PC-3 (cell line): ENCODE results near the gene LTBP1.

Experiments
- EZH2 ChIP-seq: fragments of 300-600 bp; sonication (generic); IDR thresholded peaks from one replicate; pipeline ENCODE4 v1.6.1; 2017; ENCODE audit warnings: antibody characterized with exemption, mild to moderate bottlenecking, low read length; ENCODE audit not compliant: unreplicated experiment
- TF ChIP-seq, protein P1 (sequence below): fragments of 300-600 bp; sonication (generic); conservative IDR thresholded peaks from 2 replicates; pipeline ENCODE4 v1.5.1; 2017; ENCODE audit warnings: antibody characterized with exemption, low read depth, mild to moderate bottlenecking, low read length

GRCh38 chr2:33166287-33166881 is 219.6 kb downstream of the LTBP1 start:
- TF ChIP-seq, protein P1, sequence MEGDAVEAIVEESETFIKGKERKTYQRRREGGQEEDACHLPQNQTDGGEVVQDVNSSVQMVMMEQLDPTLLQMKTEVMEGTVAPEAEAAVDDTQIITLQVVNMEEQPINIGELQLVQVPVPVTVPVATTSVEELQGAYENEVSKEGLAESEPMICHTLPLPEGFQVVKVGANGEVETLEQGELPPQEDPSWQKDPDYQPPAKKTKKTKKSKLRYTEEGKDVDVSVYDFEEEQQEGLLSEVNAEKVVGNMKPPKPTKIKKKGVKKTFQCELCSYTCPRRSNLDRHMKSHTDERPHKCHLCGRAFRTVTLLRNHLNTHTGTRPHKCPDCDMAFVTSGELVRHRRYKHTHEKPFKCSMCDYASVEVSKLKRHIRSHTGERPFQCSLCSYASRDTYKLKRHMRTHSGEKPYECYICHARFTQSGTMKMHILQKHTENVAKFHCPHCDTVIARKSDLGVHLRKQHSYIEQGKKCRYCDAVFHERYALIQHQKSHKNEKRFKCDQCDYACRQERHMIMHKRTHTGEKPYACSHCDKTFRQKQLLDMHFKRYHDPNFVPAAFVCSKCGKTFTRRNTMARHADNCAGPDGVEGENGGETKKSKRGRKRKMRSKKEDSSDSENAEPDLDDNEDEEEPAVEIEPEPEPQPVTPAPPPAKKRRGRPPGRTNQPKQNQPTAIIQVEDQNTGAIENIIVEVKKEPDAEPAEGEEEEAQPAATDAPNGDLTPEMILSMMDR = no peak
- no peak for TF ChIP-seq EZH2
